ENCODE data around the gene GATA6. TPM values are rescaled to one million over a fixed set of nuclear protein-coding genes. Genes with fewer than 3 reads are reported as not detected.

The GATA6 gene
- total and polyA plus RNA-seq, 7 donors, result 0.27 to 0.92 (median 0.53) TPM

- DNase-seq, result no peak
- no peak for ATAC-seq
- no peak overlapping the region for H3K4me3 ChIP-seq
- H3K36me3 ChIP-seq (ENCODE audit: insufficient read depth in 1 of 2, low read depth in 1 of 2), result no peaks in the 10 kb centered on the region
- H3K27me3 ChIP-seq (ENCODE audit: insufficient read depth in 3 of 3, low read length in 2 of 3), result peaks cover 0 to 21% (median 0%) of the 10 kb centered on the region in 3 donors
- no peak overlapping the region for H3K27ac ChIP-seq
- no peaks in the 10 kb centered on the region for H3K4me1 ChIP-seq
- no peak for TF ChIP-seq CTCF (IDR thresholded peaks at IDR 0.05)
- H3K9me3 ChIP-seq, result no peaks in the 10 kb centered on the region
- intact Hi-C loops (cut with DNase I), result no loop called here
- WGBS, 3 donors, result 25 to 39% (median 27%) methylated on average over 3 of the region's 3 CpGs
These were observed 34.3 kb downstream of the GATA6 start for GRCh38 chr18:22203536-22204213.

- WGBS, 3 donors, result 89 to 93% (median 91%) methylated on average over 1 of the region's 1 CpG
- ATAC-seq (no peak), DNase-seq (no peak)
- H3K4me3 ChIP-seq, result no peak overlapping the region
- intact Hi-C loops (cut with DNase I), result no loop called here
- peaks cover 0 to 21% (median 0%) of the 10 kb centered on the region in 3 donors for H3K27me3 ChIP-seq (ENCODE audit: insufficient read depth in 3 of 3, low read length in 2 of 3)
- no peaks in the 10 kb centered on the region for H3K9me3 ChIP-seq
- H3K27ac ChIP-seq, result no peak overlapping the region
- no peak for TF ChIP-seq CTCF (IDR thresholded peaks at IDR 0.05)
- no peaks in the 10 kb centered on the region for H3K4me1 ChIP-seq
- H3K36me3 ChIP-seq (ENCODE audit: insufficient read depth in 1 of 2, low read depth in 1 of 2), result no peaks in the 10 kb centered on the region
These were observed 34.8 kb downstream of the GATA6 start for GRCh38 chr18:22204214-22204536.

- WGBS, 3 donors, result 65 to 77% (median 66%) methylated on average over 6 of the region's 6 CpGs
- no peak for TF ChIP-seq CTCF (IDR thresholded peaks at IDR 0.05)
- peaks cover 0 to 23% (median 0%) of the 10 kb centered on the region in 3 donors for H3K27me3 ChIP-seq (ENCODE audit: insufficient read depth in 3 of 3, low read length in 2 of 3)
- ATAC-seq (no peak), DNase-seq (no peak)
- no peak overlapping the region for H3K27ac ChIP-seq
- no peaks in the 10 kb centered on the region for H3K9me3 ChIP-seq
- intact Hi-C loops (cut with DNase I), result no loop called here
- H3K4me3 ChIP-seq, result no peak overlapping the region
- H3K4me1 ChIP-seq, result no peaks in the 10 kb centered on the region
- H3K36me3 ChIP-seq (ENCODE audit: insufficient read depth in 1 of 2, low read depth in 1 of 2), result no peaks in the 10 kb centered on the region
These were observed 35.6 kb downstream of the GATA6 start for GRCh38 chr18:22204996-22205395.

- 76 to 82% (median 76%) methylated on average over 5 of the region's 5 CpGs for WGBS, 3 donors
- Histone ChIP-seq H3K4me3 (no peak overlapping the region), H3K27ac (no peak overlapping the region), H3K9me3 (no peaks in the 10 kb centered on the region), H3K27me3 (ENCODE audit: insufficient read depth in 3 of 3, low read length in 2 of 3) (peaks cover 0 to 20% (median 0%) of the 10 kb centered on the region in 3 donors), H3K4me1 (no peaks in the 10 kb centered on the region), H3K36me3 (ENCODE audit: insufficient read depth in 1 of 2, low read depth in 1 of 2) (no peaks in the 10 kb centered on the region)
- DNase-seq (no peak), ATAC-seq (no peak)
- intact Hi-C loops (cut with DNase I), result no loop called here
- no peak for TF ChIP-seq CTCF (IDR thresholded peaks at IDR 0.05)
These were observed 37.8 kb downstream of the GATA6 start for GRCh38 chr18:22207021-22207758.
